Dendritic cell treated with granulocyte-macrophage colony-stimulating factor and Interleukin-4, amounts not matched to agents 40 ng/mL and 50 ng/mL, for 4 days (primary cell): ENCODE data around the gene SRBD1.

Experiments used
- H3K27ac Mint-ChIP-seq: one replicate; pipeline ENCODE4 v1.8.0; 2022; ENCODE audit warnings: mild to moderate bottlenecking, mixed read lengths
- H3K27me3 Mint-ChIP-seq: one replicate; pipeline ENCODE4 v1.8.0; 2022; ENCODE audit warnings: mild to moderate bottlenecking, mixed read lengths
- H3K36me3 Mint-ChIP-seq: one replicate; pipeline ENCODE4 v1.8.0; 2022; ENCODE audit warnings: low read depth, mixed read lengths
- H3K4me1 Mint-ChIP-seq: one replicate; pipeline ENCODE4 v1.8.0; 2022; ENCODE audit warnings: low read depth, mixed read lengths
- H3K4me3 Mint-ChIP-seq: one replicate; pipeline ENCODE4 v1.8.0; 2022; ENCODE audit warnings: mild to moderate bottlenecking, moderate library complexity, mixed read lengths
- H3K9me3 Mint-ChIP-seq: one replicate; pipeline ENCODE4 v1.8.0; 2022; ENCODE audit warnings: mixed read lengths
- intact Hi-C: fragments of 100-400 bp; cut with micrococcal nuclease; formaldehyde crosslinking; loops from one replicate; pipeline ENCODE4 v1.15.0; 2022

Gene SRBD1

DNA sequence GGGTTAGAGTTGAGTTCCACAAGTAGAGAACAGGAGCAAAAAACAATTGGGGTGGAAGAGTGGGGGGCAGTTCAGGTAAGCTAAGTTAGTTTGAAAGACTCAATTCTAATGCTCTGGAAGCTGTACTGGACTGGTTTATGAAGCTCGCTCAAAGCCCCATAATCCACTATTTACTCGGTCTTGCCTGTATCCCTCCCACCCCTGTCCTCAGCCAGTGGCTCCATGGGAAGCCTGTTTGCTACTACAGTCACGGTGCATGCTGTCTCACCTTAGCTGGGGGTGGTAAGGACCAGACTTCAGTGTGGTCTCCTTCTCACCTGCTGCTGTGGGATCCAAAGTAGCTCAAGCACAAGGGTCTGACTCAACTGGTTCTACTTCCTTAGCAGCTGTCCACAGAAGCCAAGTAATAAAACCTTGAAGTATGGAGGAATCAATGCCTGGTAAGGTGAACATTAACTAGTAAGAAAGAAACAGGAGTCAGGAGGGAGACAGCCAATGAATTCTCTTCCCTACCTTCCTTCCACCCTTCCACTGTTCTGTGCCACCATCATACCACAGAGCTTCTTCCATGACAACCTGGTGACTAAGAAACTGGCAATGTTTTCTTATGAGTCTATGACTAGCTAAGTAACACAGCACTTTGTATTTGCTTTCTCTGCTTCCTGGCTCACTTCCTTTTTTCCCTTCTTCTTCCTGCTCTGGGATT is 230.8 kb downstream of the SRBD1 start:
- H3K27ac Mint-ChIP-seq, result no peak overlapping the region

DNA sequence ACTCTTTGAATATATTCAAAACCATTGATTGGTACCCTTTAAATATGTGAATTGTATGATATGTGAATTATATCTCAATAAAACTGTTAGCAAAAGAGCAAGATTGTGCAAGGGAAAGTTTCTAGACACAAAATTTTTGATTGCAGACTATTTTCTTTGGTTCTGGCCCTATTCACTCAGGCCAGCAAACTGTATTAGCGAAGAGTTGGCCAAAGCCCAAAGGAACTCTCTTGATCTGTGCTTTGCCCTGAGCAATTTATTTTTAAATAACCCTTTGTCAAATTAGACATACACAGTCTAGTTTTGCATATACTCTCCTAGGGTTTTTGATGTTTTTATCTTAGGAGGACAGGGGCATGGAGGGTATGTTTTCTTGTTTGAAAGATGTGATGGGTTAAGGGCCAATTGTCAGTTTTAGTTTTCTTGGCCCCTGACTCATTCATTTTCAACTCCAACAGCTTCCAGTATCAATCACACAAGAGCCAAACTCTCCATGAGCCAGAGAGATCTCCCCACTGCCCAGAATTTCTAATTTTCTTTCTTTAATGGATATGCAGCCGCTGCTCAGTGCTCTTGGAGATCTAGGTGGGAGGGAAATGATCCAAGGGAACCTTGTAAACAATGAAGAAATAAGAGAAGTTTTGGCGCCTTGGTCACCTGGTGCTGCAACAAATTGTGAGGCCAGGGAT is 231.5 kb downstream of the SRBD1 start:
- no peak overlapping the region for H3K27ac Mint-ChIP-seq

More for the DNA sequence above, 230.8 kb downstream of the SRBD1 start:
- Mint-ChIP-seq H3K4me3 (no peak overlapping the region), H3K4me1 (no peaks in the 10 kb centered on the region), H3K36me3 (no peaks in the 10 kb centered on the region), H3K27me3 (no peaks in the 10 kb centered on the region), H3K9me3 (no peaks in the 10 kb centered on the region)
- intact Hi-C loops, result no loop called here

DNA sequence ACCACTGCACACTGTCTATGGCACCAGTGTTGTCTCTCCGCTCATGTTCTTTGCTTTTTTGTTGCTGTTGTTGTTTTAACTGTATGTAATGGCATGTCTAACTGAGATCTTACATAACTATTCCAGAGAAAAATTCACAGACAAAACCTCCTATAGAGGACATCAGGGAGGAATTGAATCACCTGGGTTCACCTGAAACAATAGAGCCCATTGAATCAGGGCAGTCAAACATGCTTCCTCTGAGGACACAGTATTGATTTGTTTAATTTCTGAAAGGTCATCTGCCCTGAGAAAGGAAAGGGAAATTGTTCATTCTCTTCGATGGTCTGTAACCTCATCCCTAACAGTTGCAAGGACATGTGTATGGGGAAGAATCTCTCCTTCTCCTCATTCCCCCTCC is 237.5 kb downstream of the SRBD1 start:
- H3K36me3 Mint-ChIP-seq, result no peaks in the 10 kb centered on the region
- no peak overlapping the region for H3K4me3 Mint-ChIP-seq
- intact Hi-C loops, result no loop called here
- H3K27me3 Mint-ChIP-seq, result no peaks in the 10 kb centered on the region
- no peaks in the 10 kb centered on the region for H3K4me1 Mint-ChIP-seq
- H3K9me3 Mint-ChIP-seq, result no peaks in the 10 kb centered on the region
- H3K27ac Mint-ChIP-seq, result no peak overlapping the region

More for the DNA sequence above, 231.5 kb downstream of the SRBD1 start:
- intact Hi-C loops, result no loop called here
- H3K36me3 Mint-ChIP-seq, result no peaks in the 10 kb centered on the region
- H3K9me3 Mint-ChIP-seq, result no peaks in the 10 kb centered on the region
- H3K27me3 Mint-ChIP-seq, result no peaks in the 10 kb centered on the region
- no peaks in the 10 kb centered on the region for H3K4me1 Mint-ChIP-seq
- no peak overlapping the region for H3K4me3 Mint-ChIP-seq

DNA sequence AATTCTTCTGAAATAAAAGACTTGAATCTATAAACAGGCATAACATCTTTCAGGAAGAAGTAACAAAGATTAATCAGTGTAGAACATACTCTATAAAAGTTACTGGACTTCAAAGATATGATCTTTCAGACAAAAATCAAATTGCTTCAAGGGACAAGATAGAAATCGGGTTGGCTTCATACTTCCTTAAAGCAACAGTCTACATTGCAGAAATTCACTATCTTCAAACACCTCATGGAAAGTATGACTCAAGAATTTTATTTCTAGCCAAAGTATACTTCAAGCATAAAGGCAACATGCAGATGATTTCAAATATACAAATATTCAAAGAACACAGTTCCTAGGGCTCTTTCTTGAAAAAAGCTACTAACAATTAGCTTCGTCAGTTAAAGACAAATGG is 240.7 kb downstream of the SRBD1 start:
- Mint-ChIP-seq H3K4me1 (no peaks in the 10 kb centered on the region), H3K27ac (no peak overlapping the region), H3K4me3 (no peak overlapping the region), H3K27me3 (no peaks in the 10 kb centered on the region), H3K36me3 (no peaks in the 10 kb centered on the region), H3K9me3 (no peaks in the 10 kb centered on the region)
- intact Hi-C loops, result no loop called here

DNA sequence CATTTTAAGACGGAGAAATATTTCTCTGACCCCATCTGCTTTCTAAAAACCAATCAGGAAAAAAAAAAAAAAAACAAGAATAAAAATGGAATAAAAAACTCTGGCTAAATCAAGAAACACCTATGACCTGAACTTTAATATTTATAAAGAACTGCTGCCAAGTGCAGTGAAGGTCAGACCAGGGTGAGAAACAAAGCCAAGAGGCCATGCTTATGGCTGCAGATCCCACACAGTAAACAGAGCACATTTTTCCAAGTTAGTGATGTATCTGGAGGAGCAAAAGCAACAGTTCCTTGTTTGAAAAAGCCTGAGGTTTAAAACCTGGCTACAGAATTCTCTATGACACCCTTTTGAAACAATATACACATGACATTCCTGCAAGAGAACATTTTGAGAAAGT is 242.3 kb downstream of the SRBD1 start:
- Mint-ChIP-seq H3K4me1 (no peaks in the 10 kb centered on the region), H3K27me3 (no peaks in the 10 kb centered on the region), H3K9me3 (no peaks in the 10 kb centered on the region), H3K4me3 (no peak overlapping the region), H3K36me3 (no peaks in the 10 kb centered on the region), H3K27ac (no peak overlapping the region)
- intact Hi-C loops, result no loop called here

DNA sequence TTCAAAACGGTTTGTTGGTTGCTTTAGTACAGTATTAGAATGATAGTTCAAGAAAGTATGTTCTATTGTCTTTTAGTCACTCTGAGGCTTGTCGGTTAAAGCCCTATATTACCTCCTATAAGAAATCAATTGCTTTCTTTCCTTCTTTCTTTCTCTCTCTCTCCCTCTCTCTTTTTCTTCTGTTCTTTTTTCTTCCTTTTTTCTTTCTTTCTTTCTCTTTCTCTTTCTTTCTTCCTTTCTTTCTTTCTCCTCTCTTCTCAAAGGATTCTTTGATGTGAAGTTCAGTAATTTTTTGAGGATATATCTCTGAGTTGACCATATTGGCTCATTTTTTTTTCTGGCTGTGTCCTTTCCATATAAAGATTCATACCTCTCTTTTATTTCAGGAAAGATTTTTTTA is 249.4 kb downstream of the SRBD1 start:
- intact Hi-C loops, result no loop called here
- Mint-ChIP-seq H3K4me1 (no peaks in the 10 kb centered on the region), H3K27ac (no peak overlapping the region)

DNA sequence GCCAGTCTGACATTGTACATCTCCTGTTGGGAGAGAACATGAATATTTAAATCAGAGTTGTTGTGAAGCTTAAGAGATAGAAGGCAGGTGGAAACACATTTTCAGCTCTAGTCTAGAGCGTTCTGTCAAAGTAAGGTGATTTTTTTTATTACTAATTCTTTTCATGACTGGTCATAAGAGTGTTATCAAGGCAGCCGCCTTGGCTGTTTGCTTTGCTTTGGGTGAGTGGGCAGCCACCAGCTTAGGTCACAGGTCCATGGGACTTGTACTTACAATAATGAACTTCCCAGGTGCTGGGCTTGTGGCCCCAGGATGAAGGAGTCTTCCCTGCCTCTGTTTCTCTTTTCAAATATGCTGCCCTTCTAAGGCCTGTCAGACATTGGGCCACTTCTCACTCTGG is 256.3 kb downstream of the SRBD1 start:
- Mint-ChIP-seq H3K36me3 (no peaks in the 10 kb centered on the region), H3K9me3 (no peaks in the 10 kb centered on the region)

More for the DNA sequence above, 249.4 kb downstream of the SRBD1 start:
- Mint-ChIP-seq H3K36me3 (no peaks in the 10 kb centered on the region), H3K27me3 (no peaks in the 10 kb centered on the region), H3K9me3 (no peaks in the 10 kb centered on the region), H3K4me3 (no peak overlapping the region)

DNA sequence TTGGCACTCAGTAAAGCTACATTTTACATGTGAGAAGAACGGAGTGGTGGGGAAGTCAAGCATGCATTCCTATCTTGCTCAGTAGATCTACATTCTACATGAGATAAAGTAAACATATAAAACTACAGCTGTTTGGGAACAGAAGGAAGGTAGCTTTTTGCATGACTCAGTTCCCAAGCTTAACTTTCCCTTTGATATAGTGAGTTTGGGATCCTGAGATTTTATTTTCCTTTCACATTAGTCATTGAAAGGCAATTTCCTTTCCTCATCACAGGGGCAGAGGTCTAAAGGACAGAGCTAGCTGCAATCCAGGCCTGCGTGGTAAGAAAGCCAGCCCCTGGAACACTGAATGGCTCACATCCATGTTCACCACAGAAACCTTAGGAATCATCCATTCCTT is 257.2 kb downstream of the SRBD1 start:
- no peak overlapping the region for H3K27ac Mint-ChIP-seq
- no peaks in the 10 kb centered on the region for H3K36me3 Mint-ChIP-seq
- no peaks in the 10 kb centered on the region for H3K9me3 Mint-ChIP-seq
- H3K27me3 Mint-ChIP-seq, result peaks cover 2% of the 10 kb centered on the region
- no peaks in the 10 kb centered on the region for H3K4me1 Mint-ChIP-seq
- intact Hi-C loops, result no loop called here
- no peak overlapping the region for H3K4me3 Mint-ChIP-seq

More for the DNA sequence above, 256.3 kb downstream of the SRBD1 start:
- no peak overlapping the region for H3K27ac Mint-ChIP-seq
- intact Hi-C loops, result no loop called here
- H3K4me3 Mint-ChIP-seq, result no peak overlapping the region
- H3K4me1 Mint-ChIP-seq, result no peaks in the 10 kb centered on the region
- peaks cover 2% of the 10 kb centered on the region for H3K27me3 Mint-ChIP-seq

DNA sequence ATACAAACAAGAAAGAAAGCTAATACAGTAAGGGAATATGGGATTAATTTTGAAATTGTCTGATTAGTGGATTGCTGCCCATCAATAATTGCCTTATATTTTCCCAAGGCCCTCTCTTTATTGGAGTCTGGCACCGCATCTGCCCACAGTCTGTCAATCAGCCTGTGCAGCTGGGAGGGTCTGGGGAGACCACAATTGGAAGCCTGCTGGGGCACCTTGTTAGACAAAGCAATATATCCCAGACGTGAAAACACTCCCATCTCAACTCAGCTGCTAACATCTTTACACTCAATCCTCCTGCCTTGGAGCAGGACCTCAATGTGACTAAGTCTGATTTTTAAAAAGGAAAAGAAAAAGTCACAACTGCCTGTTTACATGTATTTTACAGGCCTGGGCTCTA is 258.6 kb downstream of the SRBD1 start:
- Mint-ChIP-seq H3K27ac (no peak overlapping the region), H3K36me3 (no peaks in the 10 kb centered on the region), H3K4me3 (no peak overlapping the region), H3K4me1 (no peaks in the 10 kb centered on the region), H3K9me3 (no peaks in the 10 kb centered on the region), H3K27me3 (peaks cover 2% of the 10 kb centered on the region)
- intact Hi-C loops, result no loop called here

DNA sequence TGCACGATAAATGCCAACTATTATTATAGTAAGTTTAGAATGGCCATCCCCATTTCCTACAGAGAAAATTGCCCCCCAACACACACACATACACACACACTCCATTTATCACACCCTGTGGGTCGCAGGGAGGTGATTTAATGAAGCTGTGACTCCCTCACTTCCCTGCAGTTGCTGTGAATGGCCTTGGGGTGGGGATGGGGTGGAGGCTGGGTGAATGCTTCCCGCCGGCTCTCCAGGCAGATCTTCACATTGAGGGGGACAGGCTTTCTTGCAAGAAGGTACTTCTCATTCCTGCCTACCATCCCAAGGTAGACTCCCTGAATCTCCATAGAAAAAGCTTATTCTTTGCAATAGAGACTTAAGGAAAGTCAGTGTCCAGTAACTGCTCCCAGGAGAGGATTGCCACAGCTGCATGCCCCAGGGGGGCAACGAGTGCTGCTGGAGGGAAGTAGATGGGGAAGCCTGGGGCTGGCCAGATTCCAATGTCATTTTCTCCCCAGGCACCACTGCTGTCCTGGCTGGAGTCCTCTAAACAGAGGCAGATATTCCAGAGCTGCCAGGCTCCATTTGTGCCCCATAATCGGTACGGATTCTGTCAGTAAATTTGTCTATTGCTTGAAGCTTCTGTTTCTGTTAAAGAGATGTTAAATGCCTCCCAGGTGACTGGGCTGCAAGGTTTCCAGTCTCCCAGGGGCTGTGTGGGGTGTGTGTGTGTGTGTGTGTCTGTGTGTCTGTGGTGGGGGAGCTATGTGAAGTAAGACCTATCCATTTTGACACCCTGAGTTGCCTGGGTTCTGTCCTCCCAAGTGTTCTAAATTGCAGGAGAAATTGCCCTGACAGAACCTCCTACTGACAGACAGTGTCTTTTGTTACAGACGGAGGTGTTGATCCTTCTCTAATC is 265.5 kb downstream of the SRBD1 start:
- no peak overlapping the region for H3K4me3 Mint-ChIP-seq
- H3K9me3 Mint-ChIP-seq, result no peaks in the 10 kb centered on the region
- intact Hi-C loops, result no loop called here
- H3K27me3 Mint-ChIP-seq, result peaks cover 12% of the 10 kb centered on the region
- H3K36me3 Mint-ChIP-seq, result no peaks in the 10 kb centered on the region
- no peak overlapping the region for H3K27ac Mint-ChIP-seq
- no peaks in the 10 kb centered on the region for H3K4me1 Mint-ChIP-seq

DNA sequence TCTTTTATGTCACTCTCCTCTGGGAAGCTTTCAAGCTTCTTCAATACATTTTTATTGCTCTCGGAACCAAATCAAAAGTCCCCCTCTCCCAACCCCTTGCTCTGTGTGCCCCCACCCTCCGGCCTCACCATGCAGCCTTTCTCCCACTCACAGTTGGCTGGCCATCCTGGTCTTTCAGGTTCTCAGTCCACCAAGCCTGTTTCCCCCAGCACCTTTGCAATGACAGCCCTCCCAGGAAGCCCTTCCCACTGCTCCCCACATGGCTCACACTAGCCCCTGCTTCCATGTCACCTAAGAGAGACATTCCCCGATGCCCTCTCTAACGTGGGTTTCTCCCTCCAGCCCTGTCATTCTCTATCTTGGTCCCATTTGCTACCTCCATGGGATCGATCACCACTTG is 266.6 kb downstream of the SRBD1 start:
- Mint-ChIP-seq H3K27me3 (peaks cover 14% of the 10 kb centered on the region), H3K36me3 (no peaks in the 10 kb centered on the region), H3K4me3 (no peak overlapping the region), H3K4me1 (no peaks in the 10 kb centered on the region), H3K9me3 (no peaks in the 10 kb centered on the region), H3K27ac (no peak overlapping the region)
- intact Hi-C loops, result no loop called here

DNA sequence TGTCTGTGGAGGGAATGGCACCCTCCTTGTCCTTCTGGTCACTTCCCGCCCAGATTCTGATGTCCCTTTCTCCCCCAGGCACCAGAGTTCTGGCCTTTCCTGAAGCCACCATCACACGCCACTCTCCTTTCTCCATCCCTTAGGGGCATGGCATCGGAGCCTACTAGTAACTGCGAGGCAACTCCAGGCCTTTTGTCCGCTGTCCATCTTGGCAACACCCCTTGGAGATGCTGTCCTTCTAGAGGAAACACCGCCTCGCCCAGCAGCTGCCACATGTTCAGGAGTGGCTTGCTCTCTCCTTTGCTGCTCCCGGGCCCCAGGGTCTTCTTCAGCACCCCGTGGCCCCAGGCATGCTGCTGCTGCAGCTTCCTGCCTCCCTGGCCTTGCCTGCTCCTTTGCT is 267.0 kb downstream of the SRBD1 start:
- Mint-ChIP-seq H3K36me3 (no peaks in the 10 kb centered on the region), H3K4me3 (no peak overlapping the region), H3K27me3 (peaks cover 14% of the 10 kb centered on the region), H3K9me3 (no peaks in the 10 kb centered on the region), H3K4me1 (no peaks in the 10 kb centered on the region), H3K27ac (no peak overlapping the region)
- intact Hi-C loops, result no loop called here

DNA sequence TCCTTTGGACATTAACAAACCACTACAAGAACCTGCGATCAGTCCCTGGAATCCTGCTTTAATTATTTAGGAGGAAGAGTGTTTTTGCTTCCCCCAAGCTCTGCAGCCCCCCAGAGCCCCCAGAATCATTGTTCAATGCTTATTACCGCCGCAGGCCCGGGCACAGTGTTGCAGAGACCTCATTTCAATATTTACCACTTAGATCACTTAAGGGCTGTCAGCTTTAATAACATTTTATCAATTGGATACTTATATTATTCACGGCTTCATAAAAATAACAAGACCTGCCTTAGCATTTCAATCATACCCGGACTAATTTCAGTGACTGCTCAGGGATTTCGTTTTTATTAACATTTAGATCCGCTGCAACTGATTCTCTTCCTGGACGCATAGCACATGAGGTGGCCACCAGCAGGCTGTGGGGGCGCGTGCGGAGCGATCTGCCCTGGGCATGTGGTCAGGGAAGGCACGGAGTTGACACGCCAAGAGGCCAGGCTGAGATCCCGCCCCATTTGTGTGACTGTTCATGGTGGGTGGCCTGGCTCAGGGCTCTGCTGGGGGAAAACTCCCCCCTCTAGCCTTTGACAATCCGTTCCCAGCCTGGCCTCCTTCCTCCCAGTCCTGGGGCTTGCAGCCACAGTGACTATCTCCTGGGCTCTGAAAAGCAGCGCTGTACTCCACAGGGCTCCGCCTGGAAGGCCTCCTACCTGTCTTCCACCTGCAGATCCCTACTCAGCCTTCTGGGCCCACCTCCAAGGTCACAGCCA is 267.6 kb downstream of the SRBD1 start:
- no peak overlapping the region for H3K27ac Mint-ChIP-seq
- H3K27me3 Mint-ChIP-seq, result peaks cover 14% of the 10 kb centered on the region
- H3K4me1 Mint-ChIP-seq, result no peaks in the 10 kb centered on the region
- no peaks in the 10 kb centered on the region for H3K9me3 Mint-ChIP-seq
- intact Hi-C loops, result no loop called here
- no peak overlapping the region for H3K4me3 Mint-ChIP-seq
- no peaks in the 10 kb centered on the region for H3K36me3 Mint-ChIP-seq
